Neuronal stem cell (in vitro differentiated cells): ENCODE data around the gene FAM111A.
A peak's percentile ranks its signal among the peaks of the same experiment; 100 is the strongest.

Experiments
- DNase-seq: peaks from one replicate; pipeline ENCODE4 v3.0.0-alpha.2; 2013; ENCODE audit warnings: low spot score
- H2AFZ ChIP-seq: one replicate; pipeline ENCODE4 v1.6.1; 2013; ENCODE audit warnings: mild to moderate bottlenecking, low read length, inconsistent platforms
- H2AK5ac ChIP-seq: 2 replicates; pipeline ENCODE4 v1.6.1; 2013; ENCODE audit warnings: low read depth, mild to moderate bottlenecking, inconsistent platforms, low read length, moderate library complexity, mixed read lengths
- H2BK120ac ChIP-seq: 2 replicates; pipeline ENCODE4 v1.6.1; 2013; ENCODE audit warnings: low read depth, mild to moderate bottlenecking, inconsistent platforms, low read length, moderate library complexity, mixed read lengths
- H2BK12ac ChIP-seq: one replicate; pipeline ENCODE4 v1.6.1; 2013; ENCODE audit warnings: low read length, inconsistent platforms
- H2BK15ac ChIP-seq: 2 replicates; pipeline ENCODE4 v1.6.1; 2013; ENCODE audit warnings: mild to moderate bottlenecking, low read length, inconsistent platforms, mixed read lengths
- H2BK5ac ChIP-seq: one replicate; pipeline ENCODE4 v1.6.1; 2013; ENCODE audit warnings: inconsistent platforms, mild to moderate bottlenecking, low read length, moderate library complexity
- H3K14ac ChIP-seq: one replicate; pipeline ENCODE4 v1.6.1; 2013; ENCODE audit warnings: low read length, inconsistent platforms
- H3K18ac ChIP-seq: 2 replicates; pipeline ENCODE4 v1.6.1; 2013; ENCODE audit warnings: low read length, inconsistent platforms
- H3K23ac ChIP-seq: 2 replicates; pipeline ENCODE4 v1.6.1; 2013; ENCODE audit warnings: low read depth, mild to moderate bottlenecking, mixed read lengths, low read length, inconsistent platforms; ENCODE audit not compliant: poor library complexity
- H3K27ac ChIP-seq: replicated peaks from 3 replicates; pipeline ENCODE4 v1.5.1; 2013; ENCODE audit warnings: low read length, inconsistent platforms
- H3K27me3 ChIP-seq, 3 experiments: 2 replicates each; pipeline ENCODE4 v1.6.1; 2013; ENCODE audit warnings: low read length in 3 of 3, mild to moderate bottlenecking in 2 of 3, inconsistent platforms in 1 of 3, low read depth in 1 of 3, mixed read lengths in 1 of 3, moderate library complexity in 1 of 3; ENCODE audit not compliant: control insufficient read depth in 3 of 3, insufficient read depth in 3 of 3
- H3K36me3 ChIP-seq, 2 donors: replicated peaks in 1 of 2; 2 replicates each; pipeline ENCODE4 v1.6.1; 2013; ENCODE audit warnings: low read length in 2 of 2; ENCODE audit not compliant: control insufficient read depth in 2 of 2, insufficient read depth in 2 of 2
- H3K4ac ChIP-seq: 2 replicates; pipeline ENCODE4 v1.6.1; 2013; ENCODE audit warnings: inconsistent platforms, mild to moderate bottlenecking, low read length, moderate library complexity
- H3K4me1 ChIP-seq, 2 donors: 1 replicate in 1 of 2; 2 replicates in 1 of 2; pipeline ENCODE4 v1.6.1; 2013; ENCODE audit warnings: low read length in 2 of 2, low read depth in 1 of 2; ENCODE audit not compliant: control insufficient read depth in 2 of 2, insufficient read depth in 1 of 2
- H3K4me2 ChIP-seq: one replicate; pipeline ENCODE4 v1.6.1; 2013; ENCODE audit warnings: mild to moderate bottlenecking, low read length, inconsistent platforms; ENCODE audit not compliant: insufficient read depth, poor library complexity, severe bottlenecking
- H3K4me3 ChIP-seq, 2 donors: 2 replicates each; pipeline ENCODE4 v1.5.1; 2013; ENCODE audit warnings: low read length in 2 of 2, mild to moderate bottlenecking in 2 of 2, inconsistent platforms in 1 of 2, moderate library complexity in 1 of 2
- H3K79me1 ChIP-seq: one replicate; pipeline ENCODE4 v1.6.1; 2013; ENCODE audit warnings: low read depth, mild to moderate bottlenecking, inconsistent platforms, low read length, moderate library complexity
- H3K9ac ChIP-seq: one replicate; pipeline ENCODE4 v1.6.1; 2013; ENCODE audit warnings: mild to moderate bottlenecking, low read depth, low read length, inconsistent platforms; ENCODE audit not compliant: poor library complexity
- H3K9me3 ChIP-seq, 2 donors: replicated peaks in 1 of 2; 2 replicates each; pipeline versions ENCODE3 to v1.6.1; 2013; ENCODE audit warnings: low read length in 2 of 2, mild to moderate bottlenecking in 2 of 2, inconsistent platforms in 1 of 2, low read depth in 1 of 2, mixed read lengths in 1 of 2, moderate library complexity in 1 of 2; ENCODE audit not compliant: control insufficient read depth in 2 of 2, insufficient read depth in 1 of 2
- H4K8ac ChIP-seq: one replicate; pipeline ENCODE4 v1.6.1; 2013; ENCODE audit warnings: low read depth, mild to moderate bottlenecking, inconsistent platforms, low read length, moderate library complexity
- H4K91ac ChIP-seq: one replicate; pipeline ENCODE4 v1.6.1; 2013; ENCODE audit warnings: low read length, low read depth, mild to moderate bottlenecking, inconsistent platforms; ENCODE audit not compliant: poor library complexity
- WGBS, 2 donors: extraction: QIAGEN DNeasy Blood & Tissue Kit; methylation state at CpG; one replicate each; pipeline ENCODE4 v1.1.7; 2013; ENCODE audit warnings: missing lambda C conversion rate in 2 of 2, mixed read lengths in 1 of 2; ENCODE audit not compliant: insufficient read length in 2 of 2, insufficient replicate concordance in 1 of 2; ENCODE audit errors: extremely low coverage in 2 of 2; 5-methylcytosine and 5-hydroxymethylcytosine counted together

The FAM111A gene

DNA sequence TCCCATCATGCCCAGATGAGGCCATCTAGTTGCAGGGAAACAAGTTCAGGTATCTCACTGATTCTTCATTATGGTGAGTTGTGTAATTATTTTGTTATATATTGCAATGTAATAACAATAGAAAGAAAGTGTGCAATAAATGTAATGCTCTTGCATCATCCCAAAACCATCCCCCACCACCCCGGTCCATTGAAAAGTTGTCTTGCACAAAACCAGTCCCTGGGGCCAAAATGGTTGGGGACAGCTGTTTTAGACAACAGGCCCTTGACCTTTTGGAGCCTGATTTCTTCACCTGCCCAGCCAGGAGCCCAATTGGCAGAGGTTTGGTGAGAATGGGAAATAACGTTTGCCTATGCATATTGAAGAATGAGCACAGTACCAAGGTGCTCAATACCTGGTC, 54.1 kb downstream of the FAM111A start:
- Histone ChIP-seq H3K79me1 (no peaks in the 10 kb centered on the region), H3K23ac (no peak overlapping the region), H3K14ac (no peak overlapping the region), H3K4ac (no peak overlapping the region), H4K91ac (no peak overlapping the region), H2BK15ac (no peak overlapping the region), H3K4me1 (peaks cover 0 to 14% of the 10 kb centered on the region in 2 donors), H2BK12ac (no peak overlapping the region), H2AFZ (no peak overlapping the region), H3K9ac (no peak overlapping the region), H2BK120ac (no peak overlapping the region), H4K8ac (no peak overlapping the region), H3K9me3 (peaks cover 8 to 20% of the 10 kb centered on the region in 2 donors), H3K4me2 (no peak overlapping the region), H3K4me3 (no peak overlapping the region), H3K18ac (no peak overlapping the region), H2AK5ac (no peak overlapping the region), H3K36me3 (peaks cover 66 to 100% of the 10 kb centered on the region in 2 donors), H2BK5ac (no peak overlapping the region), H3K27me3 (no peaks in the 10 kb centered on the region), H3K27ac (no peak overlapping the region)
- no peak for DNase-seq
- WGBS, 2 donors: no CpG with 5 or more reads among the region's 2 CpGs

DNA sequence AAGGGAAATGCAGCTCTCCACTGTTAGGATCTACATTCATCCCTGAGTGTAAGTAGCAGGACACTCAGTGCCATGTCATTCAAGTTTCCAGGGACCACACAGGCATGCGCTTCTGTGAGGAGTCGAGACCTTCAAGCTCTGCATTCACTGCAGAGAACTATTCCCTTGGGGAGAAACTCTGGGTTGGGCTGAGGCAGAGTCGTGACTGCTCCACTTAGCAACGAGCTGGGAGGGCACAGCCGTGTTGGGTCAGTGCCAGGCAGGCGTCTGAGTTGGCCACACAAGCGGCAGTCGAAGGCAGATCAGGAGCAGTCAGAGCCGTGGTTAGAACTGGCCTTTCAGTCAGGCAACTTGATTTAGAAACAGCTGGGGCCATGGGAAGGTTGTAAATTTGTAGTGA, 55.3 kb downstream of the FAM111A start:
- peak overlapping the region; percentile 67 for H3K18ac ChIP-seq
- H3K9ac ChIP-seq: no peak overlapping the region
- no peak for DNase-seq
- H2BK12ac ChIP-seq: no peak overlapping the region
- no peak overlapping the region for H3K23ac ChIP-seq
- peak overlapping the region; percentile 65 for H3K27ac ChIP-seq
- H3K14ac ChIP-seq: peak overlapping the region; percentile 25
- H2AFZ ChIP-seq: no peak overlapping the region
- no peak overlapping the region for H2BK15ac ChIP-seq
- peak overlapping the region; percentile 2 for H2BK5ac ChIP-seq
- no peaks in the 10 kb centered on the region for H3K27me3 ChIP-seq
- H3K4me1 ChIP-seq: peaks cover 0 to 14% of the 10 kb centered on the region in 2 donors
- H3K4me2 ChIP-seq: no peak overlapping the region
- H3K4me3 ChIP-seq: no peak overlapping the region
- no peak overlapping the region for H4K91ac ChIP-seq
- WGBS, 2 donors: no CpG with 5 or more reads among the region's 9 CpGs
- H3K36me3 ChIP-seq: peaks cover 59 to 100% of the 10 kb centered on the region in 2 donors
- H3K9me3 ChIP-seq: peaks cover 8 to 20% of the 10 kb centered on the region in 2 donors
- H4K8ac ChIP-seq: no peak overlapping the region
- no peaks in the 10 kb centered on the region for H3K79me1 ChIP-seq
- no peak overlapping the region for H2BK120ac ChIP-seq
- no peak overlapping the region for H2AK5ac ChIP-seq
- H3K4ac ChIP-seq: no peak overlapping the region

DNA sequence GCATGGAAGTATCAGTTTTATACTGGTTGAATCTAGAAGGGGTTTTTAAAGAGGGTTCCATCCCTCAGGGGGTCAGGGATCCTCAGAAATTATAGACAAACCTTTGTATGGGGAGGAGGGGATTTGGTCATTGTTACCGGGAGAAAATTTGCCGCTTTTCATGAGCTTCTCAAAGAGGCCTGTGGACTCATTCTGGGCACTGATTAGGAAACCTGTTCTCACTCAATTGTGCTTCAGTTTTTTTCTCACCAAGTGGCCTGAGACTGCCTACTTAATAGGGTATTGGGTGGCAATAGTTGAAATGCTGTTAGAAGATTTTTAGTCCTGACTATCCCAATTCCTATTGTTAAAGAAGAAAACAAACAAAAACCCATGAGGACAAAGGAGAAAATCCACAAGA, 56.1 kb downstream of the FAM111A start:
- Histone ChIP-seq H3K27ac (peak overlapping the region; percentile 65), H2BK5ac (no peak overlapping the region), H3K9me3 (peaks cover 8 to 20% of the 10 kb centered on the region in 2 donors), H3K9ac (no peak overlapping the region), H3K4me1 (peaks cover 0 to 14% of the 10 kb centered on the region in 2 donors), H3K4me3 (no peak overlapping the region), H3K4ac (no peak overlapping the region), H3K79me1 (no peaks in the 10 kb centered on the region), H3K14ac (no peak overlapping the region), H3K23ac (no peak overlapping the region), H2AFZ (no peak overlapping the region), H2BK120ac (no peak overlapping the region), H2BK12ac (no peak overlapping the region), H3K4me2 (no peak overlapping the region), H3K18ac (no peak overlapping the region), H4K91ac (no peak overlapping the region), H2BK15ac (no peak overlapping the region), H4K8ac (no peak overlapping the region), H3K36me3 (peaks cover 58 to 100% of the 10 kb centered on the region in 2 donors), H2AK5ac (no peak overlapping the region), H3K27me3 (no peaks in the 10 kb centered on the region)
- no CpG with 5 or more reads among the region's 2 CpGs for whole genome bisulfite sequencing, 2 donors
- no peak for DNase-seq

DNA sequence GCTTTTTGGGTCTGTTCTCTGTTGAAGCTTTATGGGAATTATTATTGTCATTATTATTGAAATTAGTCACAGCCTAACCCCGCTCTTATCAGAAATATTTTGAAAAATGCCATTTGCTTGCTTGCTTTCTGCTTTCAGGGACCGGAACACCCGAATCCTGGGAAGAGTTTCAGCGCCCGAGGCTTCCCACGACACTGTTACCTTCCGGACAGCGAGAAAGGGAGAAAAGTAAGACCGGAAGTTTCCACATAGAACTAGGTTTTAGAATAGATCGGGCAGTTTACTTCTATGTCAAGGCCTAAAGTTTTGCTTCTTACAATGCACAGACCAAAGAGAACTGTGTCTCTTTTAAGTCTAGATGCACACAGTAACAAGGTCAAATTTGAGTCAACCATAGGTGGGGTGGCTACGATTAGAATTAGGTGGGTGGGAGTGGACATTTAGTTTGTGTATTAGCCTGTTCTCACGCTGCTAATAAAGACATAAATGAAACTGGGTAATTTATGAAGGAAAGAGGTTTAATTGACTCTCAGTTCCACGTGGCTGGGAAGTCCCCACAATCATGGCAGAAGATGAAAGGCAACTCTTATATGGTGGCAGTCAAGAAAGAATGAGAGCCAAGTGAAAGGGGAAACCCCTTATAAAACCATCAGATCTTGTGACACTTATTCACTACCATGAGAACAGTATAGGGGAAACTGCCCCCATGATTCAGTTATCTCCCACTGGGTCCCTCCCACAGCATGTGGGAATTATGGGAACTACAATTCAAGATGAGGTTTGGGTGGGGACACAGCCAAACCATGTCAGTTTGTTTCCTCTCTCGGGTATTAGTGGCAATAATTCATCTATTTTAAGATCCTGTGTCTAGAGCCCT, 57.1 kb downstream of the FAM111A start:
- WGBS, 2 donors: no CpG with 5 or more reads among the region's 14 CpGs
- Histone ChIP-seq H2BK12ac (no peak overlapping the region), H3K79me1 (peaks cover 4% of the 10 kb centered on the region), H3K18ac (no peak overlapping the region), H3K4ac (no peak overlapping the region), H3K27ac (peak overlapping the region; percentile 65), H3K4me3 (no peak overlapping the region), H2AFZ (no peak overlapping the region), H4K91ac (no peak overlapping the region), H3K14ac (no peak overlapping the region), H3K23ac (no peak overlapping the region), H3K36me3 (peaks cover 62 to 100% of the 10 kb centered on the region in 2 donors), H2AK5ac (no peak overlapping the region), H3K4me2 (no peak overlapping the region), H2BK120ac (no peak overlapping the region), H3K27me3 (no peaks in the 10 kb centered on the region), H4K8ac (no peak overlapping the region), H3K9me3 (peaks cover 5 to 20% of the 10 kb centered on the region in 2 donors), H3K4me1 (peaks cover 0 to 14% of the 10 kb centered on the region in 2 donors), H3K9ac (no peak overlapping the region), H2BK5ac (no peak overlapping the region), H2BK15ac (no peak overlapping the region)
- DNase-seq: no peak
